Hepatocyte (in vitro differentiated cells): Measurements from ENCODE around the gene DHDDS.

ENCODE experiments used
- EZH2 ChIP-seq: fragments of 200-600 bp; sonication (generic); IDR thresholded peaks from 2 replicates; pipeline ENCODE4 v1.6.1; 2016; ENCODE audit warnings: antibody characterized with exemption, mild to moderate bottlenecking, borderline replicate concordance
- EZH2phosphoT487 ChIP-seq: fragments of 200-600 bp; sonication (generic); IDR thresholded peaks from one replicate; pipeline ENCODE4 v1.6.1; 2018; ENCODE audit warnings: antibody characterized with exemption, mild to moderate bottlenecking, low read depth, moderate library complexity; ENCODE audit not compliant: unreplicated experiment, severe bottlenecking
- TF ChIP-seq, protein P1 (sequence below): fragments of 200-600 bp; sonication (generic); IDR thresholded peaks from 2 replicates; pipeline ENCODE4 v1.5.1; 2016; ENCODE audit warnings: antibody characterized with exemption, mild to moderate bottlenecking; ENCODE audit not compliant: poor library complexity

DNA sequence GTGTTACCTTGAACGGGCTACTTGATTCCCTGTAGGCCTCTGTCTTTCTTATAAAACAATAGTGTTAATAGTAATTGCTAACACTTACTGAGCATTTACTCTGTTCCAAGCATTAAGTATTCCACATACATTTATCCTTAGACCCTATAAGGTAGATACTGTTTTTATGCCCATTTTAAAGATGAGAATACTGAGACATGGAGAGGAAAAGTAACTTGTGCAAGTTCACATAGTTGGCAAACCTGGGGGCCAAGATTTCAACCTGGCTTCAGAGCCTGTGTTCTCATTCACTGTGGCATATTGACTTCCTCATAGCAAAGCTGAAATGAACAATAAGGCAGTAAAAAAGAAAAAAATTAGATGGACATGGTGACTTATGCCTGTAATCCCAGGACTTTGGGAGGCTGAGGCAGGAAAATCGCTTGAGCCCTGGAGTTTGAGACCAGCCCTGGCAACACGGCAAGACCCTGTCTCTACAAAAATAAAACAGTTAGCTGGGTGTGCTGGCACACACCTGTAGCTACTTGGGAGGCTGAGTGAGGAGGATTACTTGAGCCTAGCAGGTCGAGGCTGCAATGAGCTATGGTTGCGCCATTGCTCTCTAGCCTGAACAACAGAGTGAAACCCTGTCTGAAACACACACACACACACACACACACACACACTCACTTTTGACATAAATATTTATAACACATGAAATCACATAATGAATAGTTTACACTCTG is 20.5 kb downstream of the DHDDS start:
- TF ChIP-seq, protein P1, sequence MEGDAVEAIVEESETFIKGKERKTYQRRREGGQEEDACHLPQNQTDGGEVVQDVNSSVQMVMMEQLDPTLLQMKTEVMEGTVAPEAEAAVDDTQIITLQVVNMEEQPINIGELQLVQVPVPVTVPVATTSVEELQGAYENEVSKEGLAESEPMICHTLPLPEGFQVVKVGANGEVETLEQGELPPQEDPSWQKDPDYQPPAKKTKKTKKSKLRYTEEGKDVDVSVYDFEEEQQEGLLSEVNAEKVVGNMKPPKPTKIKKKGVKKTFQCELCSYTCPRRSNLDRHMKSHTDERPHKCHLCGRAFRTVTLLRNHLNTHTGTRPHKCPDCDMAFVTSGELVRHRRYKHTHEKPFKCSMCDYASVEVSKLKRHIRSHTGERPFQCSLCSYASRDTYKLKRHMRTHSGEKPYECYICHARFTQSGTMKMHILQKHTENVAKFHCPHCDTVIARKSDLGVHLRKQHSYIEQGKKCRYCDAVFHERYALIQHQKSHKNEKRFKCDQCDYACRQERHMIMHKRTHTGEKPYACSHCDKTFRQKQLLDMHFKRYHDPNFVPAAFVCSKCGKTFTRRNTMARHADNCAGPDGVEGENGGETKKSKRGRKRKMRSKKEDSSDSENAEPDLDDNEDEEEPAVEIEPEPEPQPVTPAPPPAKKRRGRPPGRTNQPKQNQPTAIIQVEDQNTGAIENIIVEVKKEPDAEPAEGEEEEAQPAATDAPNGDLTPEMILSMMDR = no peak
- no peak for TF ChIP-seq EZH2phosphoT487
- no peak for TF ChIP-seq EZH2
